Measurements from ENCODE around the gene EIF2A.

DNA sequence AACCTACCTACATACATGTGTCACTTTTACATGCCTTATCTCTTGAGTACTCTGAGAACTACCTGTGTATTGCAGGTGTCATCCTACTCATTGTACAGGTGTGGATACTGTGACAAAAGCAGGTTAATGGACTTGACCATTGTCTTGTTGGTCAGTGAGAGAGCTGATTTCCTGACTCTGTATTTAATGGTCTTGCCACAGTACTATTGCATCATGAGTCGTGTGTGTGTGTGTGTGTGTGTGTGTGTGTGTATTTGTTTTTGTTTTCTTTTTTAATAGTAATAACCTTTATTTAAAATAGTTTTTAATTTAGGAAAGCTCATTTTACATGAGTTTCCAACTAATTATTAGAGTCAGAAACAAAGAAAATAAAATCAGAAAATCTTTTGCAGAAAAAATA, 64.2 kb downstream of the EIF2A start:
- TF ChIP-seq EZH2phosphoT487 (IDR thresholded peaks at IDR 0.05; ENCODE audit: insufficient read depth, low read depth) (no peak), EZH2 (IDR thresholded peaks at IDR 0.05; ENCODE audit: insufficient read depth, poor library complexity, severe bottlenecking) (no peak)
